HG02970 (cell line): ENCODE results near the gene CBX7.
A peak's percentile ranks its signal among the peaks of the same experiment; 100 is the strongest.
"Not testable (repeated sequence)": the region's sequence is repeated elsewhere in the genome, so short reads cannot be mapped to it uniquely, and the experiment has no call there.

Experiments
- ATAC-seq: cut with Tn5 transposase; IDR thresholded peaks from one replicate; pipeline ENCODE4 v1.9.1; 2021; ENCODE audit warnings: mild to moderate bottlenecking, moderate library complexity, moderate number of reproducible peaks; ENCODE audit not compliant: unreplicated experiment, low FRiP score

The CBX7 gene

DNA sequence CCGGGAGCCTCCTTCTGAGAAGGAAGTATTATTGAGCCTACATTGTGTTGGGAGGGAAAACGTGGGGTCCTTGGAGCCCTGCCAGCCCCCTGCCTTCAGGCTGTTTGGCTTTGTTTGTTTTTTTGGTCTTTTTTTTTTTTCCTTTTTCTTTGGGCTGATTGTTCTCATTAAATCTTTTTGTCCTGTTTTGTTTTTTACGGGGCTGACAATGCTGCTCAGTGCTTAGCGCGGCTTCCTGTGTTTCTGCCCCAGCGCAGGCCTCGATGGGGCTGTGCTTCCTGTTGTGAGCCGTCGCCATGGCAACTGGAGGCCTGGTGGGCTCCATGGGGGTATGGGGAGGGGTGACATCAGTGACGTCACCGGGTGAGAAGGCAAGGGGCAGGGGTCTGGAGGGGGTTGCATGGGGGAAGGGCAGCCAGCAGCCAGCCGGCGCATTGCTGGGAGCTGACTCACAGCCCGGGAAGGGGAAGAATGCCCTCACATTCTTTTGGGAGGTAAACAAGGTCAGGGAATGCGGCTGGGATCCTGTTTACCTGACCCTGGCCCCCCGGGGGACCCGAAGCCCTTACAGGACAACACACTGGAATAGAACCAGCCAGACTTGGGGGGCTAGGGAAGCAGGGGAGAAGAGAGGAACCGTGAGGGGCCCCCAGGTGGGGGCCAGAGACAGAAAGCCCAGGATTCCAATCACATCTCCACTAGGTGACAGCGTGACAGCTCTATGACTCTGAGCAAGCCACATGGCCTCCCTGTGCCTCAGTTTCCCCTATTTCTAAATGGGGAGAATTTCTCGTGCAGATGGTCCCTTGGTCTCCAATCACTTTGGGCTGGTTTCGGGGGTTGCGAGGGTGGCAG, 22.2 kb upstream of the CBX7 start:
- no peak for ATAC-seq

DNA sequence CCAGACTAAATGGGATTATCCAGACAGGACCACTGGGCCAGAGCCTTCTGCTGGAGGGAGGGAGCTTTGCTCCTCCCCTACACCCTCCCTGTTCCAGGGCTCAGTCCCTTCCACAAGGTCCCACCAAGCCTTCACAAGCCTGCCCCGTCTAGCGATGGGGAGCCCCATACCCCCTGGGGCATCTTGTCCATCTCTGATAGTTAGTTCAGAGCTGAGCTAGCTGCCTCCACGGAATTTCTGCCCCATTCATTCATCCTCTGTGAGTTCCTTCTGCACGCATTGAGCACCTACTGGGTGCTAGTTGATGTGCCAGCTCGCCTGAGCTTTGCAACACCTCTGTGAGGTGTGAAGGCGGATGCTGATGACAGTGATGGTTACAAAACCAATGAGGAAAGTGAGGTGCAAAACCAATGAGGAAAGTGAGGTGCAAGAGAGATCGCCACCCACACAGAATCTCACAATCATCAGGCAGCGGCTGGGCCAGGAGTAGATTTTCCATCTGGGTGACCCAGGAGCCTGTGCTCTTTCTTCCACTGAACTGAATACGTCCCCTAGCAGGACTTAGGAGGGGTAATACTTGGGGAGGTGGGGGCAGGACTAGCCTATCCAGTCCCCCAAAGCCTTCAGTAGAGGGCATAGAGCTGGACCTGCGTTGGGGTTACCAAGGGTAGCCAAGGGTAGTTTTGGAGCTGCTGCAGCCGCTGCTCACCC, 21.5 kb upstream of the CBX7 start:
- ATAC-seq, result no peak

DNA sequence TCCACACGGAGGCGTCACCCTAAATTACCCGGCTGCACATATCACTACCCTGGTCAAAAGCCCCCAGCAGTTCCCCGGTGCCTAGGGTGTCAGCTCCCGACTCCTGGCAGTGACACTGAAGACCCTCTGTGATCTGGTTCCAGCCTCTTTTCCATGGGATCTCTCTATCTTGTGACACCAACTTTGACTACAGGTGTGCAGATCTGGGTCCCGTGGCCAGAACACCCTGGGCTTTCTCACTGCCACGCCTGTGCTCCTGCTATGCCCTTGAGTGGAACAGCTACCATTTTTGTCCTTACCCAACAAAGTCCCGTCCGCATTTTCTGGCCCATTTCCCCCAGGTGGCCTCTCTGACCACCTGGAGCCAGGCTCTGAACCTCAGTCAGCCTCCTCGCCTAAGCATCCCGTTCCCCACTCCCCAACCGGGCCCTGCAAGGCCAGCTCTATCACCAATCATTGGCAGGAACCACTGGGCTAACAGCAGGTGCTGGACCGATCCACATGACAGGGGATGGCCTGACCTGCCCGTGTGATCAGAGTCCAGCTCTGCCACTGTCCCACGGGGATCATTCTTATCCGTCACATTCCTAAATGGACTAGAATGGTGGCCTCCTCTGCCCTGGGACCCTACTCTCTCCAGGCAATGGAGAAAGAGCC, 20.7 kb upstream of the CBX7 start:
- no peak for ATAC-seq

DNA sequence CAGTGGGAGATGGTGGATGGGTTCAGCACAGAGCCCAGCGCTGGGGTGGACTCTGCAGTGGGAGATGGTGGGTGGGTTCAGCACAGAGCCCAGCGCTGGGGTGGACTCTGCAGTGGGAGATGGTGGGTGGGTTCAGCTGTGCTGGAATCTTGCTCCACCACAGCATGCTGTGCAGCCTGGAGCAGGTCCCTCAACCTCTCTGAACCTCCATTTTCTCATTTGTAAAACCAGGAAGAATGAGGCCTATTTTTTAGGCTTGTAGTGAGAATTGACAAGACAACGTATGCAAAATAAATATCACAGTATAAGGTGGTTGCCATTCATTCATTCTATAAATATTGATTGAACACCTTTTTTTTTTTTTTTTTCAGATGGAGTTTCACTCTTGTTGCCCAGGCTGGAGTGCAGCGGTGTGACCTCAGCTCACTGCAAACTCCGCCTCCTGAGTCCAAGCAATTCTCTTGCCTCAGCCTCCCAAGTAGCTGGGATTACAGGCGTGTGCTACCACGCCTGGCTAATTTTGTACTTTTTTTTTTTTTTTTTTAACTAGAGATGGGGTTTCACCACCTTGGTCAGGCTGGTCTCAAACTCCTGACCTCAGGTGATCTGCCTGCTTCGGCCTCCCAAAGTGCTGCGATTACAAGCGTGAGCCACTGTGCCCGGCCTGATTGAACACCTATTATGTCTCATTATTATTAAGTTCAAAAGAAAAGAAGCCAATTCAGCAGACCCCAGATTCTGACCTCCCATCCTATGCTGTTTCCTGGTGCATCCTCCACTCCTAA, 20.0 kb upstream of the CBX7 start:
- not testable (repeated sequence) for ATAC-seq

- no peak for ATAC-seq
Measured at GRCh38 chr22:39171623-39172264, 19.3 kb upstream of the CBX7 start.

DNA sequence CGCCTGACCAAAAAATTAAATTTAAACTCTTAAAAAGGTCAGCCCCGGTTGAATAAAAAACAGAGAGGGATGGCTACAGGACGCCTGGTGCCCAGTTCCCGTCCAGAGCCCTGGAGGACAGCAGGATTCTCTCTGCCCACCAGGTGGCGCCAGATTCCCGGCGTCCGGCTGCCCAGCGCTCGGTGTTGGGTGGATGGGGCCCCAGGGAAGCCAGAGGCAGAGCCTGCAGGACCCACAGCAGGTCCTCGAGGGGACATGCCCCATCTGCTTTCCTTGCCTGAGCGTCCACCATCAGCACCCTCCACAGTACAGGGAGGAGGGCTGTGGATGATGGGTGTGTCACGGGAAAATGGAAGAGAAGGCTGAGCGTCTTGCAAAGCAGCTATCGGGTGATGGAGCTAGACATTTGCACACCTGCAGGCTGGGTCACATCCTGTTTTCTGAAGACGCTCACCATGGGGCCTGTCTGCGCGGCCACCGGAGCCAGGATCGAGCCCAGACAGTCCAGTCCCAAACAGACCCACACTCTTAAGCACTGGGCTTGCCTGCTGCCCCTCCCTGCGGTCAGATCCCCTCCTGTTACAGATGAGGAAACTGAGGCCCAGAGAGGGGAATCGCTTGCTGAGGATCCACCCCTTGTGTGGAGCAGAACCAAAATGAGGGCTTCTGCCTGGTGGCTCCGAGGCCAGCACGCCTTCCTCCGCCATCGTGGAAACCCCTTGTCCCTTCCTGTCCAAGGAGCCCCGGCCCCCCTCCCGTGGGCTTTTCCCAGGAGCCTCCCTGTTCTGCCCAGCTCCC, 18.5 kb upstream of the CBX7 start:
- ATAC-seq, result peak; percentile 59

- no peak for ATAC-seq
Measured at GRCh38 chr22:39169797-39170466, 17.5 kb upstream of the CBX7 start.

- ATAC-seq, result no peak
Measured at GRCh38 chr22:39166547-39166946, 14.1 kb upstream of the CBX7 start.

- not testable (repeated sequence) for ATAC-seq
Measured at GRCh38 chr22:39156093-39156492, 3.6 kb upstream of the CBX7 start.

DNA sequence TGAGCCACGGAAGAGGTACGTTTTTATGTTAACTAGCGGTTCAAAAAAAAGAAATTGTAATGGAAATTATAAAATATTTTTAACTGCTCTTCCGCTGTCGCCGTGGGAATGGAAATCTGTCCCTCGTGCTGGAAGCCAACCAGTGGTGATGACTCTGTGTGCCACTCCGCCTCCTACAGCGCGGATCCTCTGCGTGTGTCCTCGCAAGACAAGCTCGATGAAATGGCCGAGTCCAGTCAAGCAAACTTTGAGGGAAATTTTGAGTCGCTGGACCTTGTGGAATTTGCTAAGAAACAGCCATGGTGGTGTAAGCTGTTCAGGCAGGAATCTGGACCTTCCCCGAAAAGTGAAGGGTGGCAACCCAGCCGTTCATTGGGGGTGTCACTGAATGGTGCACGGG, 2.9 kb upstream of the CBX7 start:
- ATAC-seq, result no peak

DNA sequence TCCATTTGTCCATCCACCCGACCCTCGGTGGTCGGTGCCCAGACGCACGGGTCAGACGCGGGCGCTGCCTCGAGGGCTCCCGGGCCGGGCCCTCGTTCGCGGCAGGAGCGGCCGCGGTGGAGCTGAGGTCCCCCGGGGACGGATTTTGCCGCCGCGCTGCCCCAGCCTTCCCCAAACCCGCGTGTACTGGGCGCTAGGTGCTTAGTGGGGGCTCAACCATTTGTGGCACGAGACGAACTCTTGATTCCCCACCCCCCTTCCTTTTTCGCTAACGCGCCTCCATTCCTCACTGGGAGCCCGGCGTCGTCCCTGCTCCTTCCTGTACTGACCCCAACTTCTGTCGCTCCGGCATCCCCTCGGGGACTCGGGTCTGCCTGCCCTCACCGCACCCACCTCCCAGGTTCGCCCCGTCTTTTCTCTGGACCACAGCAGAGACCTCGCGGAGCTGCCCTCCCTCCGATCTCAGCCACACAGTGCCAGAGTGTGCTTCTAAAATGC, 789 bp upstream of the CBX7 start:
- ATAC-seq, result peak; percentile 17

DNA sequence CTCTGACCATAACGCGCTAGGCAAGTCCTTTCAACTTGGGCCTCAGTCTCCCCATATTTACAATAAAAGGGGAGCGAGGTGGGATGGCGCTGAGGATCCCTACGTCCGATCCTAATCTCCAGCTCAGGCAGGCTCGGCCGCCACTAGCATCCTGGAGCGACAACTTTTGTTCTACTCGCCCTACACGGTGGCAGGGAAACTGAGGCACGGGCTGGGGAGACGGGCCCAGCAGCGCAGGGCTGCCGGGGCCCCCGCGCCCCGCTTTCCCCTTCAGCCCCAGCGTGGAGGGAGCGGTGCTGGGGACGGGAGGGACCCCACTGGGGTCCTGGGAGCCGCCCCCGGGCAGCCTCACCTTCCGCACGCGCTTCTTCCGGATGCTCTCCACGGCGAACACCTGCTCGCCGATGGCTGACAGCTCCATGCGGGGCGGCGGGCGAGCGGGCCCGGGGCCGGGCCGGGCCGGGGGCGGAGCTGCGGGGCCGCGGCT, 413 bp downstream of the CBX7 start:
- ATAC-seq, result no peak

DNA sequence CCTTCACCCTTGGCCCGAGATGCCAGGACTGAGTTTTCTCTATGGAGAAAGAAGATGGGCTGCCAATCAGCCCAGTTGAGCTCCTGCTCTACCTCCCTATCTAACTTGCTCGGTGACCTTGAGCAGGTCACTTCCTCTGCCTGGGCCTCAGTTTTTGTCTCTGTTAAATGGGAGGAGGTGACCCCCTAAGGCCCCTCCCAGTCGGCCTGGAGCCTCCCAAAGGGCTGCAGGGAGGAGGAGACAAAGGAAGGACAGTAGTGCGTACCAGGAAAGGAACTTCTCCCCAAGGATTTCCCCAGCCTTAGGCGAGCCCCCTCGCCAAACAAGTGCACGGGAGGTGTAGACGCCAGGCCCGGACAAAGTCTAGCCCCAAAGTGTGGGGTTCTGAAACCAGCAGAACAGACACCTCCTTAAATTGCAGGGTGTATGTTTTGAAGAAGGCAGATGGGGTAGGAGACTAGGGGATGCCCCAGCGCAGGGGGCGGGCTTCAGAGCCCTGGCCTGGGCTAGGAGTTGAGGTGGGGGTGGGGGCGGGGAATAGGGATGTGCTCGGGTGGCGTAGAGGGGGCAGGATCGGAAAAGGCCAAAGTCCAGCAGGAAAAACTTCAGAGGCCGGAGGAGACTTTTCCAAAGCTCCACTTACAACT, 1.0 kb downstream of the CBX7 start:
- no peak for ATAC-seq

- ATAC-seq, result no peak
Measured at GRCh38 chr22:39150848-39151215, 1.6 kb downstream of the CBX7 start.

GRCh38 chr22:39149915-39150847, 2.3 kb downstream of the CBX7 start:
- ATAC-seq, result no peak

GRCh38 chr22:39148727-39149535, 3.5 kb downstream of the CBX7 start:
- no peak for ATAC-seq
